Fibroblast of lung (primary cell): Measurements from ENCODE around the gene SIX5. TPM values are rescaled to one million over a fixed set of nuclear protein-coding genes. Genes with fewer than 3 reads are reported as not detected.

Experiments used
- DNase-seq, 2 donors: peaks; one replicate each; pipeline versions ENCODE4 v3.0.0 to v3.0.0-alpha.2; 2010; ENCODE audit warnings: low read depth in 2 of 2
- H2AFZ ChIP-seq: 2 replicates; pipeline ENCODE4 v1.5.1; 2012; ENCODE audit warnings: low read length, control low read depth, inconsistent platforms
- H3K27ac ChIP-seq: 2 replicates; pipeline ENCODE4 v1.5.1; 2011; ENCODE audit warnings: low read length, control low read depth; ENCODE audit not compliant: insufficient read depth
- H3K27me3 ChIP-seq: 2 replicates; pipeline ENCODE4 v1.5.1; 2011; ENCODE audit warnings: mild to moderate bottlenecking, low read length; ENCODE audit not compliant: control insufficient read depth, insufficient read depth
- H3K36me3 ChIP-seq: 2 replicates; pipeline ENCODE4 v1.5.1; 2011; ENCODE audit warnings: low read length; ENCODE audit not compliant: control insufficient read depth, insufficient read depth
- H3K4me1 ChIP-seq: 2 replicates; pipeline ENCODE4 v1.5.1; 2011; ENCODE audit warnings: low read length; ENCODE audit not compliant: control insufficient read depth, insufficient read depth; ENCODE audit errors: extremely low read depth
- H3K4me2 ChIP-seq: 2 replicates; pipeline ENCODE4 v1.5.1; 2011; ENCODE audit warnings: low read length, control low read depth; ENCODE audit not compliant: insufficient read depth; ENCODE audit errors: extremely low read depth
- H3K4me3 ChIP-seq, 4 experiments: fragments of 200-600 bp in 1 of 4; sonication (generic) in 1 of 4; replicated peaks in 1 of 4; 2 replicates each; pipeline ENCODE4 v1.5.1; 2011 to 2016; ENCODE audit warnings: low read length in 4 of 4, low read depth in 3 of 4, mild to moderate bottlenecking in 3 of 4, control low read depth in 2 of 4, inconsistent platforms in 1 of 4, mixed read lengths in 1 of 4; ENCODE audit not compliant: insufficient read depth in 1 of 4; ENCODE audit errors: control extremely low read depth in 1 of 4
- H3K79me2 ChIP-seq: 2 replicates; pipeline ENCODE4 v1.5.1; 2012; ENCODE audit warnings: mild to moderate bottlenecking, low read length, inconsistent platforms; ENCODE audit not compliant: control insufficient read depth, insufficient read depth
- H3K9ac ChIP-seq: 2 replicates; pipeline ENCODE4 v1.5.1; 2011; ENCODE audit warnings: mild to moderate bottlenecking, low read length, control low read depth; ENCODE audit not compliant: insufficient read depth
- H3K9me3 ChIP-seq: 2 replicates; pipeline ENCODE4 v1.5.1; 2012; ENCODE audit warnings: low read depth, low read length; ENCODE audit not compliant: control insufficient read depth, insufficient read depth
- H4K20me1 ChIP-seq: 2 replicates; pipeline ENCODE4 v1.5.1; 2011; ENCODE audit warnings: low read length; ENCODE audit not compliant: control insufficient read depth, insufficient read depth; ENCODE audit errors: extremely low read depth
- EZH2 ChIP-seq: IDR thresholded peaks from 2 replicates; pipeline ENCODE4 v1.5.1; 2012; ENCODE audit warnings: low read length, control low read depth, mild to moderate bottlenecking; ENCODE audit errors: missing control alignments
- polyA plus RNA-seq, 2 donors: library from polyadenylated mRNA; depleted of rRNA in 1 of 2; stranded (reverse) in 1 of 2; unstranded in 1 of 2; fragments of >200 nt; gene quantifications; 2 replicates each; pipeline ENCODE4 v1.2.1, GENCODE V29; 2011 to 2012; ENCODE audit warnings: missing spikeins in 1 of 2
- total RNA-seq: library from RNA; depleted of rRNA; stranded (reverse); fragments of >200 nt; gene quantifications from 2 replicates; pipeline ENCODE4 v1.2.1, GENCODE V29; 2014
- TF ChIP-seq, protein P1 (sequence below), 2 donors: IDR thresholded peaks in 1 of 2; conservative IDR thresholded peaks in 1 of 2; 1 replicate in 1 of 2; 2 replicates in 1 of 2; pipeline ENCODE4 v1.5.1; 2011 to 2012; ENCODE audit warnings: low read length in 2 of 2, control low read depth in 1 of 2, inconsistent platforms in 1 of 2, low read depth in 1 of 2, mild to moderate bottlenecking in 1 of 2

The SIX5 gene
- total and polyA plus RNA-seq, 2 donors (not counting 1 experiment from before 2014, with no cell fraction given), result 3.4 to 10.7 TPM

DNA sequence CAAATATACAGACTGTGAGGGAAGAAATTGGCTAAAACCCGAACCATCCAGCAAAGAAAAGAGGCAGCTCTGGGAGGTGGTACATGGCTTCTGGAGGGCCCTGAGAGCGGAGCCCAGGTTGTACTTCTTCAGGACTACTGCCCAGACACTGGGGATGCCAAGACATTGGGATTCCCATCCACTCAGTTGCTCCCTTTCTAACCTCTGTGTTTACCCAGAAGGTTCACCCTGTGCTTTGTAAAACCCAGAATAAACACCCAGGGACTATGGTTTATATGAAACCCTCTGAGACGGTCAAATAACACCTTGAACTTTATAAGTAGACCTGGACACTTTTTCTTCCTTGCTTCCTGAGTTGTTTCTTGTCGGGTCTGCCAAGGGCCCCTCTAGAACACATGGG, 26.1 kb downstream of the SIX5 start:
- H3K4me3 ChIP-seq, result no peak overlapping the region
- DNase-seq, result no peak
- H3K4me2 ChIP-seq, result no peak overlapping the region
- H3K36me3 ChIP-seq, result no peaks in the 10 kb centered on the region
- TF ChIP-seq, protein P1, sequence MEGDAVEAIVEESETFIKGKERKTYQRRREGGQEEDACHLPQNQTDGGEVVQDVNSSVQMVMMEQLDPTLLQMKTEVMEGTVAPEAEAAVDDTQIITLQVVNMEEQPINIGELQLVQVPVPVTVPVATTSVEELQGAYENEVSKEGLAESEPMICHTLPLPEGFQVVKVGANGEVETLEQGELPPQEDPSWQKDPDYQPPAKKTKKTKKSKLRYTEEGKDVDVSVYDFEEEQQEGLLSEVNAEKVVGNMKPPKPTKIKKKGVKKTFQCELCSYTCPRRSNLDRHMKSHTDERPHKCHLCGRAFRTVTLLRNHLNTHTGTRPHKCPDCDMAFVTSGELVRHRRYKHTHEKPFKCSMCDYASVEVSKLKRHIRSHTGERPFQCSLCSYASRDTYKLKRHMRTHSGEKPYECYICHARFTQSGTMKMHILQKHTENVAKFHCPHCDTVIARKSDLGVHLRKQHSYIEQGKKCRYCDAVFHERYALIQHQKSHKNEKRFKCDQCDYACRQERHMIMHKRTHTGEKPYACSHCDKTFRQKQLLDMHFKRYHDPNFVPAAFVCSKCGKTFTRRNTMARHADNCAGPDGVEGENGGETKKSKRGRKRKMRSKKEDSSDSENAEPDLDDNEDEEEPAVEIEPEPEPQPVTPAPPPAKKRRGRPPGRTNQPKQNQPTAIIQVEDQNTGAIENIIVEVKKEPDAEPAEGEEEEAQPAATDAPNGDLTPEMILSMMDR (conservative IDR thresholded peaks at IDR 0.05 in 1 of 2, IDR thresholded peaks at IDR 0.05 in 1 of 2; ENCODE audit: low read depth in 1 of 2, low read length in 2 of 2), result no peak
- TF ChIP-seq EZH2, result no peak
- H3K9me3 ChIP-seq, result no peaks in the 10 kb centered on the region
- H4K20me1 ChIP-seq, result no peaks in the 10 kb centered on the region
- H3K4me1 ChIP-seq, result no peaks in the 10 kb centered on the region
- no peak overlapping the region for H2AFZ ChIP-seq
- H3K27me3 ChIP-seq, result peaks cover 15% of the 10 kb centered on the region
- H3K79me2 ChIP-seq, result no peaks in the 10 kb centered on the region
- no peak overlapping the region for H3K9ac ChIP-seq
- no peak overlapping the region for H3K27ac ChIP-seq

DNA sequence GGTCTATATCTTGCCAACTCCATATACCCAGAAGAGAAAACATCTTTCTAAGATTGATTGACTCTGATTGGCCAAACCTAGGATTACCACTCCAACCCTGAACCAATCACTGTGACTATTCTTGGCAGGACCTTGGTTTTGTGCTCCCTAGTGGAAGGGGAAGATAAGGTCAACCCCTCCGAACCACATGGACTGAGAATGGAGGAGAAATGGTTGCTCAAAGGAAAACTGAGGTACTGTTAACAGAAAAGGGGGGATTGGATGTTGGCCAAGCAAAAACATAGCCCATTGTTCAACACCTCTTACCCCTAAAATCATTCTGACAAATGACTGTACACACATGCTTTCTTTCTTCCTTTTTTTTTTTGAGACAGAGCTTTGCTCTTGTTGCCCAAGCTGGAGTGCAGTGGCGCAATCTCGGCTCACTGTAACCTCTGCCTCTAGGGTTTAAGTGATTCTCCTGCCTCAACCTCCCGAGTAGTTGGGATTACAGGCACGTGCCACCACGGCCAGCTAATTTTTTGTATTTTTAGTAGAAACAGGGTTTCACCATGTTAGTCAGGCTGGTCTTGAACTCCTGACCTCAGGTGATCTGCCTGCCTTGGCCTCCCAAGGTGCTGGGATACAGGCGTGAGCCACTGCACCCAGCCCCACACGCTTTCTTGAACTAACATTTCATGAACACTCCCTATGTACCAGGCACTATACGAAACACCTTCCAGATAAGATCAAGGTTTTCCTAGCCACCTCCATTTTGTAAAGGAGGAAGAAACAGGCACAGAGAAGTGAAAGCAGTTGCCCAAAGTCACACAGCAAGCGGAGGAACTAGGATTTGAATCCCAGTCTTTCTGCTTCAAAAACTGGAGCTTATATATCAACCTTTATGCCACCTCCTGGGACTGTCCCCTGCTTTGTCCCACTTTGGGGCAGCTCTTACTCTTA, 29.3 kb downstream of the SIX5 start:
- no peak for DNase-seq
- Histone ChIP-seq H4K20me1 (no peaks in the 10 kb centered on the region), H3K4me2 (no peak overlapping the region), H3K27me3 (peaks cover 7% of the 10 kb centered on the region), H3K36me3 (no peaks in the 10 kb centered on the region), H2AFZ (no peak overlapping the region), H3K79me2 (no peaks in the 10 kb centered on the region), H3K9ac (no peak overlapping the region), H3K9me3 (no peaks in the 10 kb centered on the region), H3K27ac (no peak overlapping the region), H3K4me1 (no peaks in the 10 kb centered on the region), H3K4me3 (no peak overlapping the region)
- TF ChIP-seq, protein P1 (conservative IDR thresholded peaks at IDR 0.05 in 1 of 2, IDR thresholded peaks at IDR 0.05 in 1 of 2; ENCODE audit: low read depth in 1 of 2, low read length in 2 of 2), result no peak
- TF ChIP-seq EZH2, result no peak

DNA sequence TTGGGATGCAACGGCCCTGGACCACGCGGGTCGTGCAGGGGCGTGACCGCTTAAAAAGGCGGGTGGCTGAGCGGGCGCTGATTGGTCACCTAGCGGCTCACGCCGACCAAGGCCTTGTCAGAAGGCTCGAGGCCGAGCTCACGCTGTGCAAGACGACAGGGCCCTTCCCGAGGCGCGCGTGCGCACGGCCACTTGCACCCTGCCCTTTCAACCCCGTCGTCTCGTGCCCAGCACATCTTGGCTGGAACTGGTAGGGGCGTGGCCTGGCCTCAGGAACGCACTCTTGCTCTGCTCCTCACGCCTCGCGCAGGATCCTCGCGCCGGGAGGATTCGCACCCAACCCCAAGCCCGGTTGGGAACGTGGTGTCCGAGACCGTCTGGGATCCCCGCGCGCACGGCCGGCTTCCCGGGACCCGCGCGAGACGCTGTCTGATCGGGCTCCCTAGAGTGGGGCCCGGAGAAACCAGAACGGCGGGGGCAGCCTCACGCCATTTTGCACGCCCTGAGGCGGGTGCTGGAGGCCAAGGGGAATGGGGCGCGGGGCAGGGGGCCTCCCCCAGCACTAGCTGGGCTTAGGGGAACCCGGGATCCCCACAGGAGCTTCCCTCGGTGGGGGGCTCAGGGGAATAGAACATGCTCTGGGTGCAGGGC, 35.8 kb downstream of the SIX5 start, which contains the start of gene MEIOSIN:
TSS of gene MEIOSIN (plus strand) at position 280 of the 651 bp plus-strand sequence. CDS start 1,938 bp downstream, outside the sequence.
- H3K9ac ChIP-seq, result no peak within 1 kb of the TSS
- no peak within 1 kb of the TSS for H3K4me2 ChIP-seq
- H3K79me2 ChIP-seq, result peaks cover 15% of the 10 kb centered on the region
- H4K20me1 ChIP-seq, result no peaks in the 10 kb centered on the region
- H3K4me3 ChIP-seq, result no peak within 1 kb of the TSS
- no peak for TF ChIP-seq EZH2
- TF ChIP-seq, protein P1 (conservative IDR thresholded peaks at IDR 0.05 in 1 of 2, IDR thresholded peaks at IDR 0.05 in 1 of 2; ENCODE audit: low read depth in 1 of 2, low read length in 2 of 2), result no peak
- no peaks in the 10 kb centered on the region for H3K9me3 ChIP-seq
- no peak within 1 kb of the TSS for H3K27ac ChIP-seq
- no peak for DNase-seq
- no peaks in the 10 kb centered on the region for H3K4me1 ChIP-seq
- H3K36me3 ChIP-seq, result no peaks in the 10 kb centered on the region
- H2AFZ ChIP-seq, result no peak within 1 kb of the TSS
- H3K27me3 ChIP-seq, result no peaks in the 10 kb centered on the region
